ENCODE results near the gene NPR1.
"Not testable (repeated sequence)": the region's sequence is repeated elsewhere in the genome, so short reads cannot be mapped to it uniquely, and the experiment has no call there.

NPR1 gene

GRCh38 chr1:153679337-153680119 is 1.0 kb downstream of the NPR1 start:
- in situ Hi-C loops (cut with MboI; ENCODE audit: low sequenced_read_pairs): loop anchor here (5.0 kb wide), 1 partner anchor 308 kb away; the partner anchor contains the start of gene RAB13

- in situ Hi-C loops (cut with MboI; ENCODE audit: low sequenced_read_pairs): no loop called here
Measured at GRCh38 chr1:153680120-153680403, 1.6 kb downstream of the NPR1 start.

GRCh38 chr1:153682730-153683129 is 4.2 kb downstream of the NPR1 start:
- in situ Hi-C loops (cut with MboI; ENCODE audit: low sequenced_read_pairs): no loop called here

- in situ Hi-C loops (cut with MboI; ENCODE audit: low sequenced_read_pairs): no loop called here
Measured at GRCh38 chr1:153683854-153684253, 5.4 kb downstream of the NPR1 start.

GRCh38 chr1:153684892-153685291 is 6.4 kb downstream of the NPR1 start:
- in situ Hi-C loops (cut with MboI; ENCODE audit: low sequenced_read_pairs): no loop called here

GRCh38 chr1:153685544-153686340 is 7.3 kb downstream of the NPR1 start:
- in situ Hi-C loops (cut with MboI; ENCODE audit: low sequenced_read_pairs): no loop called here

GRCh38 chr1:153687346-153688125 is 9.0 kb downstream of the NPR1 start:
- in situ Hi-C loops (cut with MboI; ENCODE audit: low sequenced_read_pairs): no loop called here

- in situ Hi-C loops (cut with MboI; ENCODE audit: low sequenced_read_pairs): no loop called here
Measured at GRCh38 chr1:153688276-153688675, 9.8 kb downstream of the NPR1 start.

GRCh38 chr1:153688736-153689328 is 10.3 kb downstream of the NPR1 start:
- in situ Hi-C loops (cut with MboI; ENCODE audit: low sequenced_read_pairs): no loop called here

GRCh38 chr1:153693466-153693865 is 15.0 kb downstream of the NPR1 start:
- in situ Hi-C loops (cut with MboI; ENCODE audit: low sequenced_read_pairs): no loop called here

GRCh38 chr1:153696741-153697140 is 18.3 kb downstream of the NPR1 start:
- in situ Hi-C loops (cut with MboI; ENCODE audit: low sequenced_read_pairs): no loop called here

- in situ Hi-C loops (cut with MboI; ENCODE audit: low sequenced_read_pairs): no loop called here
Measured at GRCh38 chr1:153697191-153698019, 18.9 kb downstream of the NPR1 start.

- in situ Hi-C loops (cut with MboI; ENCODE audit: low sequenced_read_pairs): no loop called here
Measured at GRCh38 chr1:153698020-153698922, 19.8 kb downstream of the NPR1 start.

- in situ Hi-C loops (cut with MboI; ENCODE audit: low sequenced_read_pairs): no loop called here
Measured at GRCh38 chr1:153698923-153699714, 20.6 kb downstream of the NPR1 start.

- in situ Hi-C loops (cut with MboI; ENCODE audit: low sequenced_read_pairs): no loop called here
Measured at GRCh38 chr1:153699768-153700167, 21.3 kb downstream of the NPR1 start.

GRCh38 chr1:153705484-153705883 is 27.0 kb downstream of the NPR1 start:
- in situ Hi-C loops (cut with MboI; ENCODE audit: low sequenced_read_pairs): no loop called here

GRCh38 chr1:153711026-153711425 is 32.5 kb downstream of the NPR1 start:
- in situ Hi-C loops (cut with MboI; ENCODE audit: low sequenced_read_pairs): no loop called here

GRCh38 chr1:153716211-153716610 is 37.7 kb downstream of the NPR1 start:
- in situ Hi-C loops (cut with MboI; ENCODE audit: low sequenced_read_pairs): not testable (repeated sequence)
